SK-N-MC (cell line): Measurements from ENCODE around the gene IQGAP1.

Source experiments
- EZH2 ChIP-seq: fragments of 200-600 bp; sonication (generic); IDR thresholded peaks from one replicate; pipeline ENCODE4 v1.6.1; 2017; ENCODE audit warnings: antibody characterized with exemption
- POLR2AphosphoS5 ChIP-seq: IDR thresholded peaks from 2 replicates; pipeline ENCODE4 v1.6.1; 2012; ENCODE audit warnings: mild to moderate bottlenecking, low read depth, low read length, borderline replicate concordance

DNA sequence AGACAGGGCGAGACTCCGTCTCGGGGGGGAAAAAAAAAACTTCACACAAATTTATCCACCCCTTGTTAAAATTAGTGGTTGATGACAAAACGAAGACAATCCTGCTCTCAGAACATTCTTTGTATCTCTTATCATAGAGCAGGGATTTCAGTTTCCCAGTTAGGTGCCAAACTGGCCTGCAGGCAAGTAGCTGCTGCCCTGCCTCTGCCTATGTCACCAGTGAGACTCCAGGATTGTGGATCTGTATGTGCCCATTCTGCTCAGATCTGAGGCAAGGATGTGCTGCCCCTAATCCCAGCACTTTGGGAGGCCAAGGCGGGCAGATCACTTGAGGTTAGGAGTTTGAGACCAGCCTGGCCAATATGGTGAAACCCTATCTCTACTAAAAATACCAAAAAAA lies 54.4 kb downstream of the IQGAP1 start:
- TF ChIP-seq POLR2AphosphoS5 (no peak), EZH2 (no peak)
